Measurements from ENCODE around the gene COPS6.
A peak's percentile ranks its signal among the peaks of the same experiment; 100 is the strongest.
"Not testable (repeated sequence)": the region's sequence is repeated elsewhere in the genome, so short reads cannot be mapped to it uniquely, and the experiment has no call there.

Gene COPS6

DNA sequence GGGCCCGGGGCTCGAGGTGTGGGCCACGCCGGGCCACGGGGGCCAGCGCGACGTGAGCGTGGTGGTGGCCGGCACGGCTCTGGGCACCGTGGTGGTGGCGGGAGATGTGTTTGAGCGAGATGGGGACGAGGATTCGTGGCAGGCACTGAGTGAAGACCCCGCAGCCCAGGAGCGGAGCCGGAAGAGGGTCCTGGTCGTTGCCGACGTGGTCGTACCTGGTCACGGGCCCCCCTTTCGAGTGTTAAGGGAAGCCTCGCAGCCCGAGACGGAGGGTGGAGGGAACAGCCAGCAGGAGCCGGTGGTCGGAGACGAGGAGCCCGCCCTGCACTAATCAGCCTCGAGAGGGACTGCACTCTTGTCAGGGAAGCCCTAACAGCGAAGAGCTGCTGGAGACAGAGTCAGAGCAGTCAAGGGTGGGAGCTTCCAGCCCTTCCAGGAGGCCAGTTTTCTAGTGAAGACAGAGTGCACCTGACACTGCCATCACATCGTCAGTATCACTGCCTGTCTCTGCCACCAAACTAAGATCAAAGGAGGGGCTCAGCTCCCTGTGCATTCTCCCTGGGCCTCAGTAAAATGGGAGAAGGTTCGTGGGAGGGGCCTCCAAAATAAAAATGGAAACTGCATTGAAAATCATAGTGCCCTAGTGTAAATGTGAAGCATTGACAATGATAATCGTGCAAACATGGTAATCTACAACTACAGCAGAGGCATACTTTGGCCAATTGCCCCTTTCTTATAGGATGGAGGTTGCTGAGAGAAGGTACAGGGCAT, 39.3 kb downstream of the COPS6 start:
- no peak for DNase-seq (ENCODE audit: low read depth)

GRCh38 chr7:100128637-100128963, 39.8 kb downstream of the COPS6 start:
- DNase-seq (ENCODE audit: low read depth): no peak

- DNase-seq (ENCODE audit: low read depth): not testable (repeated sequence)
Observed at GRCh38 chr7:100130220-100130607, 41.4 kb downstream of the COPS6 start.

GRCh38 chr7:100130608-100131453, 42.1 kb downstream of the COPS6 start:
- peak; percentile 80 for DNase-seq (ENCODE audit: low read depth)

GRCh38 chr7:100132126-100132525, 43.4 kb downstream of the COPS6 start:
- no peak for DNase-seq (ENCODE audit: low read depth)

GRCh38 chr7:100132697-100133151, 44.0 kb downstream of the COPS6 start:
- peak; percentile 52 for DNase-seq (ENCODE audit: low read depth)

DNA sequence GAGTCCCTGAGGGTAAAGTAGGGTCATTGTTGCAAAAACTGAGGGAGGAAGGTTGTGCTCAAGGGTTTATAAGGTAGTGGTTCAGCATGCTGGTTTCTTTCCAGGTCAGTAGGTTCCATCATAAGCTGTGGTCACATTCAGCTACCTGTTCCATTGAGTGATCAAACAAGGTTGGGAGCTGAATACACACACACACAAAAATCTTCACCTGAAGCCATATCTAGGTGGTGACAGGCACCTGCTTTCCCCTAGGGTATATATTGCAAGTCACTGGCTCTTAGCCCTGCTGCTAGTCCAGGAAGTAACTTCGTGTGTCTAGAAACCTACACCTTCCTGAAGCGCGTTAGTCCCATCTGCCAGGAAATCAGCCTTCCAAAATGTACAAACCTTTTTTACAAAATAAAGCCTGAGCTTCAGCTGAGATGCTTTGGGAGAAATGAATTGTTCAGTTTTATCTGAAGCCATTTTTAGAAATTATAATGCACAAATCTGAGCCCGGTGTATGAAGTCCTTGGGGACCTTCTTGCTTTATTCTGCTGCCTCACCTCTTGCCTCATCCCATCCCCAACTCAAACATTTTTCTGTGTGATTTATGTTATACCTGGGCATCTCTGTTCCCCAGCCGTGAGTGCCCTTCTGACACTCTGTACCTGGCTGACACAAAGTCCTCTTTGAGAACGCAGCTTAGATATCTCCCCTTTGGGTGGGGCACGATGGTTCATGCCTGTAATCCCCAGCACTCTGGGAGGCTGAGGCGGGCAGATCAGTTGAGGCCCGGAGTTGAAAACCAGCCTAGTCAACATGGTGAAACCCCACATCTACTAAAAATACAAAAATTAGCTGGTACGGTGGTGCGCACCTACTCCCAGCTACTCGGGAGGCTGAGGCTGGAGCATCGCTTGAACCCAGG, 49.3 kb downstream of the COPS6 start:
- no peak for DNase-seq (ENCODE audit: low read depth)

DNA sequence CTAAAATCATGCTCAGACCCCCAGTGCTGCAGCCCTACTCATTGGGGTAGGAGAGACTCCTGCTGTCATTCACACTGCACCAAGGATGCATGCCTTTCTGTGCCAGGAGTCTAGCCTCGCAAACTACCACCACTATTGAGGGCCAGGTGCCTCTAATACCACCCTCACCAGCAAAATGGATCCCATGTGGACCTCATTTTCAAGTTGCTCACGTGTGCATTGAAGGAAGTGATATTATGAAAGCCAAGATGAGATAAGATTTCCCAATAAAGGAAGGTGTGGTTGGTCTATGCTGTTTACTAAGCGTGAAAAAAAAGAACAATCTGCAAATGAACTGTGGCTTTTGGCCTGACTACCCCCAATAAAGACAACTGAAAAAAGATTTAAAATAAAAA, 52.8 kb downstream of the COPS6 start:
- no peak for DNase-seq (ENCODE audit: low read depth)

Measured in activated T-cell treated with anti-CD3 and anti-CD28 coated beads for 1 hour (primary cell).